Endothelial cell (in vitro differentiated cells): Measurements from ENCODE around the gene LRP3. TPM values are rescaled to one million over a fixed set of nuclear protein-coding genes. Genes with fewer than 3 reads are reported as not detected.

ENCODE experiments used
- DNase-seq: peaks from one replicate; pipeline ENCODE4 v3.0.0; 2021; ENCODE audit warnings: low spot score
- H3K27ac Mint-ChIP-seq: one replicate; pipeline ENCODE4 v1.8.0; 2021; ENCODE audit warnings: mixed read lengths, inconsistent platforms; ENCODE audit not compliant: unreplicated experiment
- H3K27me3 Mint-ChIP-seq: one replicate; pipeline ENCODE4 v1.8.0; 2021; ENCODE audit warnings: mild to moderate bottlenecking, moderate library complexity, mixed read lengths, inconsistent platforms; ENCODE audit not compliant: unreplicated experiment
- H3K36me3 Mint-ChIP-seq: one replicate; pipeline ENCODE4 v1.8.0; 2021; ENCODE audit warnings: mild to moderate bottlenecking, low read depth, mixed read lengths, inconsistent platforms; ENCODE audit not compliant: unreplicated experiment
- H3K4me1 Mint-ChIP-seq: one replicate; pipeline ENCODE4 v1.8.0; 2021; ENCODE audit warnings: mild to moderate bottlenecking, mixed read lengths, inconsistent platforms; ENCODE audit not compliant: unreplicated experiment
- H3K4me3 Mint-ChIP-seq: one replicate; pipeline ENCODE4 v1.8.0; 2021; ENCODE audit warnings: mild to moderate bottlenecking, mixed read lengths, inconsistent platforms; ENCODE audit not compliant: unreplicated experiment
- H3K9me3 Mint-ChIP-seq: one replicate; pipeline ENCODE4 v1.8.0; 2021; ENCODE audit warnings: mixed read lengths, inconsistent platforms; ENCODE audit not compliant: unreplicated experiment
- CTCF ChIP-seq: fragments of 200-600 bp; sonication (generic); IDR thresholded peaks from one replicate; pipeline ENCODE4 v1.5.0; 2021; ENCODE audit warnings: antibody characterized with exemption; ENCODE audit not compliant: unreplicated experiment
- total RNA-seq: library from RNA; stranded (reverse); fragmentation: NEBNext Ultra II Directional; extraction: Animal tissue kit (Norgen Biotek cat#: 25700); gene quantifications from one replicate; pipeline ENCODE4 v1.2.1, GENCODE V29; 2021; ENCODE audit not compliant: unreplicated experiment

The LRP3 gene
- total RNA-seq, 1 donor from 2014 or later: 5.4 TPM

GRCh38 chr19:33248553-33248953, 54.4 kb downstream of the LRP3 start:
- H3K9me3 Mint-ChIP-seq: no peaks in the 10 kb centered on the region
- no peak for DNase-seq
- no peak overlapping the region for H3K27ac Mint-ChIP-seq

GRCh38 chr19:33248954-33249613, 55.0 kb downstream of the LRP3 start:
- H3K4me3 Mint-ChIP-seq: no peak overlapping the region

More at GRCh38 chr19:33248553-33248953, 54.4 kb downstream of the LRP3 start:
- Mint-ChIP-seq H3K4me3 (no peak overlapping the region), H3K4me1 (no peaks in the 10 kb centered on the region), H3K36me3 (no peaks in the 10 kb centered on the region), H3K27me3 (peaks cover 10% of the 10 kb centered on the region)
- no peak for TF ChIP-seq CTCF

GRCh38 chr19:33249740-33250366, 55.7 kb downstream of the LRP3 start:
- TF ChIP-seq CTCF: no peak
- no peak overlapping the region for H3K27ac Mint-ChIP-seq
- no peaks in the 10 kb centered on the region for H3K4me1 Mint-ChIP-seq
- H3K36me3 Mint-ChIP-seq: no peaks in the 10 kb centered on the region
- peaks cover 4% of the 10 kb centered on the region for H3K27me3 Mint-ChIP-seq
- H3K4me3 Mint-ChIP-seq: no peak overlapping the region
- no peak for DNase-seq
- H3K9me3 Mint-ChIP-seq: no peaks in the 10 kb centered on the region

More at GRCh38 chr19:33248954-33249613, 55.0 kb downstream of the LRP3 start:
- no peaks in the 10 kb centered on the region for H3K4me1 Mint-ChIP-seq
- H3K27ac Mint-ChIP-seq: no peak overlapping the region
- H3K36me3 Mint-ChIP-seq: no peaks in the 10 kb centered on the region
- DNase-seq: no peak
- TF ChIP-seq CTCF: no peak
- peaks cover 7% of the 10 kb centered on the region for H3K27me3 Mint-ChIP-seq
- no peaks in the 10 kb centered on the region for H3K9me3 Mint-ChIP-seq

GRCh38 chr19:33250500-33250899, 56.4 kb downstream of the LRP3 start:
- Mint-ChIP-seq H3K4me1 (no peaks in the 10 kb centered on the region), H3K9me3 (no peaks in the 10 kb centered on the region), H3K27ac (no peak overlapping the region), H3K4me3 (no peak overlapping the region), H3K36me3 (no peaks in the 10 kb centered on the region), H3K27me3 (peaks cover 3% of the 10 kb centered on the region)
- DNase-seq: no peak
- no peak for TF ChIP-seq CTCF

GRCh38 chr19:33251076-33251475, 56.9 kb downstream of the LRP3 start:
- Mint-ChIP-seq H3K4me3 (no peak overlapping the region), H3K4me1 (no peaks in the 10 kb centered on the region), H3K27me3 (peaks cover 2% of the 10 kb centered on the region), H3K9me3 (no peaks in the 10 kb centered on the region), H3K36me3 (no peaks in the 10 kb centered on the region), H3K27ac (no peak overlapping the region)
- DNase-seq: no peak
- TF ChIP-seq CTCF: no peak
